HG02938 (cell line): ENCODE measurements around the gene MAB21L1.

ENCODE experiments used
- ATAC-seq: cut with Tn5 transposase; IDR thresholded peaks from one replicate; pipeline ENCODE4 v1.9.1; 2021; ENCODE audit warnings: mild to moderate bottlenecking, moderate library complexity; ENCODE audit not compliant: unreplicated experiment

Gene MAB21L1

GRCh38 chr13:35449821-35450220 lies 26.7 kb downstream of the MAB21L1 start:
- ATAC-seq: no peak

GRCh38 chr13:35448465-35448864 lies 28.0 kb downstream of the MAB21L1 start:
- ATAC-seq: no peak
